SKM-1 (cell line): Measurements from ENCODE around the gene CAPN5.
"Not testable (repeated sequence)": the region's sequence is repeated elsewhere in the genome, so short reads cannot be mapped to it uniquely, and the experiment has no call there.

ENCODE experiments used
- DNase-seq: peaks from one replicate; lab custom pipeline; 2025; ENCODE audit not compliant: unreplicated experiment; lab: John Stamatoyannopoulos, UW

The CAPN5 gene

GRCh38 chr11:77066229-77067042, at the start of gene CAPN5:
CAPN5 (plus strand) TSS chr11:77066971; CDS start chr11:77084887, 17,916 bp downstream.
- peak; percentile 46 for DNase-seq

GRCh38 chr11:77018396-77018924, 48.3 kb upstream of the CAPN5 start:
- not testable (repeated sequence) for DNase-seq

- no peak for DNase-seq
Measured at GRCh38 chr11:77019976-77020595, 46.7 kb upstream of the CAPN5 start.

- no peak for DNase-seq
Measured at GRCh38 chr11:77020734-77021133, 46.0 kb upstream of the CAPN5 start.

GRCh38 chr11:77024745-77025144, 42.0 kb upstream of the CAPN5 start:
- DNase-seq: no peak

GRCh38 chr11:77026221-77026620, 40.5 kb upstream of the CAPN5 start:
- DNase-seq: no peak

- no peak for DNase-seq
Measured at GRCh38 chr11:77026743-77027142, 40.0 kb upstream of the CAPN5 start.

- no peak for DNase-seq
Measured at GRCh38 chr11:77027275-77027674, 39.5 kb upstream of the CAPN5 start.

- no peak for DNase-seq
Measured at GRCh38 chr11:77029829-77030228, 36.9 kb upstream of the CAPN5 start.

GRCh38 chr11:77030834-77031414, 35.8 kb upstream of the CAPN5 start:
- DNase-seq: no peak

GRCh38 chr11:77031599-77031998, 35.2 kb upstream of the CAPN5 start:
- DNase-seq: no peak

GRCh38 chr11:77035039-77035438, 31.7 kb upstream of the CAPN5 start:
- DNase-seq: peak; percentile 29

- DNase-seq: no peak
Measured at GRCh38 chr11:77035580-77035979, 31.2 kb upstream of the CAPN5 start.

GRCh38 chr11:77036398-77036797, 30.4 kb upstream of the CAPN5 start:
- no peak for DNase-seq

- no peak for DNase-seq
Measured at GRCh38 chr11:77037057-77037456, 29.7 kb upstream of the CAPN5 start.

- no peak for DNase-seq
Measured at GRCh38 chr11:77038029-77038824, 28.5 kb upstream of the CAPN5 start.

GRCh38 chr11:77038825-77039326, 27.9 kb upstream of the CAPN5 start:
- DNase-seq: no peak

GRCh38 chr11:77039491-77040400, 27.0 kb upstream of the CAPN5 start:
- no peak for DNase-seq

- DNase-seq: no peak
Measured at GRCh38 chr11:77040401-77040777, 26.4 kb upstream of the CAPN5 start.

GRCh38 chr11:77040889-77041288, 25.9 kb upstream of the CAPN5 start:
- DNase-seq: no peak
